ENCODE measurements around the gene EFNA5.
"Not testable (repeated sequence)": the region's sequence is repeated elsewhere in the genome, so short reads cannot be mapped to it uniquely, and the experiment has no call there.

Gene EFNA5

DNA sequence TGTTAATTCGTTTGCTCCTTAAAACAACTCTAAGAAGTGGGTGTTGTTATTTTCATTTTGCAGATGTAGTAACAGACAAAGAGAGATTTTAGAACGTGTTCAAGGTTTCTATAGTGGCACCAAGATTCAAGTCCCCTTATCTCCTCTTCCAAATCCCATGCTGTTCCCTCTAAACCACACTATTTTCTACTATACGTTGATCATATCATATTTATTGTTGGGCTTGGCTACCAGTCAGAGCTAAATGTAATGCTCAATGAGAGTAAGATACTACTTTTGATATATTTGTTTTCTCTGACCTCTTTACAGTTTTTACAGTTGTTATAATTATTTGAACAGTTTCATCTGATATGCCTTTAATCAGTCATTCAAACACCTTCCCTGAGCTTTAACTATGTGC, 212.9 kb downstream of the EFNA5 start:
- TF ChIP-seq CTCF (IDR thresholded peaks at IDR 0.05; ENCODE audit: low read depth, low read length) (no peak), POLR2A (IDR thresholded peaks at IDR 0.05; ENCODE audit: extremely low read depth, insufficient read length) (no peak)
- H3K4me3 ChIP-seq (ENCODE audit: low read depth, low read length) = no peak overlapping the region
- DNase-seq (ENCODE audit: low read depth) = no peak

DNA sequence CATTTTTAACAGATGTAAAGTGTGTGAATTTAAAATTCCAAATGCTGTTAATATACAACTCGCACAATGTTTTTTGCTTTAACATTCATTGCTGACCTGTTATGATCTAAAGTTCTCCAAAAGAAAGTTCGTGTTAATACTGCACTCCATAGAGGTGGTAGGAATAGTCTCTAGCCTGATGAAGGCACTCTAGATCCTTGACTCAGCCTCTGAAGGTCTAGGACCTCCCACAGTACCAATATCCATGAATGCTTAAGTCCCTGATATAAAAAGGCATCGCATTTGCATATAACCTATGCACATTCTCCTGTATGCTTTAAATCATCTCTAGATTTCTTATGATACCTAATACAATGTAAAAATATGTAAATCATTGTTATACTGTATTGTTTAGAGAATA, 213.6 kb downstream of the EFNA5 start:
- TF ChIP-seq MYC (IDR thresholded peaks at IDR 0.05; ENCODE audit: low read depth, low read length) (no peak), CTCF (IDR thresholded peaks at IDR 0.05; ENCODE audit: low read depth, low read length) (no peak), MAX (IDR thresholded peaks at IDR 0.05; ENCODE audit: low read depth, low read length) (no peak), POLR2A (IDR thresholded peaks at IDR 0.05; ENCODE audit: extremely low read depth, insufficient read length) (no peak)

DNA sequence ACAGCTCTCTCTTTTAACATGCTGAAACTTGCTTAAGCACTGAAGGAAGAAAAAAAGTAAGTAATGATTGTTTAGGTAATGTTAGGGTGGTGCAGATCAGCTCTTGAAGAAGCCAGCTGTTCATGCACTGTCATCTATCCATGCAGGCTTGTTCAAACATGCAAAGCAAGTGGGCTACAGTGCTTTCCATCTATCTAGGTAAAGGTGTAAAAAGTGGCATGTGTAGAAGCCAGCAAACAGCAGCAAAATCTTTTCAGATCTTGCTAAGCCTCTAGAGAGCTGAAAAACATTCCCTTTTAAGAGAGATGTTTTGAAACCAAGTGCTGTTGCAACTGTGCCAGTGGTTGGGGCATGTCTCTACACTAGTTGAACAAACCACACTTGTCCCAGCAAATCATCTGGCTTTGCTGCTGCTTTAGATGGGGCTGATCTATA, 214.4 kb downstream of the EFNA5 start:
- H3K4me3 ChIP-seq (ENCODE audit: low read depth, low read length) = no peak overlapping the region
- no peak for TF ChIP-seq POLR2A (IDR thresholded peaks at IDR 0.05; ENCODE audit: extremely low read depth, insufficient read length)
- TF ChIP-seq MAX (IDR thresholded peaks at IDR 0.05; ENCODE audit: low read depth, low read length) = no peak
- TF ChIP-seq MYC (IDR thresholded peaks at IDR 0.05; ENCODE audit: low read depth, low read length) = no peak
- no peak for TF ChIP-seq CTCF (IDR thresholded peaks at IDR 0.05; ENCODE audit: low read depth, low read length)
- DNase-seq (ENCODE audit: low read depth) = no peak

More for the DNA sequence above, 213.6 kb downstream of the EFNA5 start:
- no peak for DNase-seq (ENCODE audit: low read depth)
- no peak overlapping the region for H3K4me3 ChIP-seq (ENCODE audit: low read depth, low read length)

DNA sequence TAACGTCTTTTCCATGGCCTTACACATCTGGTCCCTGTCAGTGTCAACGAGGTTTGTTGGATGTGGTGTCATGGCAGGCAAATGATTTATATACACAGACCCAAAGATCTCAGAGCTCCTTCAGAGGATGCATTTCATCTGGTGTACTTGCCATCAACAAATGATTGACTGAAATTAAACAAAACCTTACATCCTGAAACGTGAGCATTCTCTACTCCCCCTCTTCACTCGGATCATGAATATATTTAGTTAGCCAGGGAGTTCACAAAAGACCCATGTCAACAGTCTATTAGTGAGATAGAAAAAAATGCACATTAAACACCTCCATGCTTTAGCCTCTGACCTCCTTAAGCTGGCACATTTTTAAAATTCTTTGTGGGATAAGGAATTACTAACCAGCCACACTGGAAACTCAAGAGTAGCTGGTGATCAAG, 215.6 kb downstream of the EFNA5 start:
- H3K4me3 ChIP-seq (ENCODE audit: low read depth, low read length) = no peak overlapping the region
- no peak for DNase-seq (ENCODE audit: low read depth)
- TF ChIP-seq MAX (IDR thresholded peaks at IDR 0.05; ENCODE audit: low read depth, low read length) (no peak), POLR2A (IDR thresholded peaks at IDR 0.05; ENCODE audit: extremely low read depth, insufficient read length) (no peak), MYC (IDR thresholded peaks at IDR 0.05; ENCODE audit: low read depth, low read length) (no peak)

GRCh38 chr5:107451827-107452226, 218.9 kb downstream of the EFNA5 start:
- H3K4me3 ChIP-seq (ENCODE audit: low read depth, low read length); DNase-seq (ENCODE audit: low read depth): not testable (repeated sequence)

- no peak for DNase-seq (ENCODE audit: low read depth)
- TF ChIP-seq POLR2A (IDR thresholded peaks at IDR 0.05; ENCODE audit: extremely low read depth, insufficient read length) (no peak), MAX (IDR thresholded peaks at IDR 0.05; ENCODE audit: low read depth, low read length) (no peak), CTCF (IDR thresholded peaks at IDR 0.05; ENCODE audit: low read depth, low read length) (no peak), MYC (IDR thresholded peaks at IDR 0.05; ENCODE audit: low read depth, low read length) (no peak)
- H3K4me3 ChIP-seq (ENCODE audit: low read depth, low read length) = no peak overlapping the region
These were observed 219.7 kb downstream of the EFNA5 start for GRCh38 chr5:107451028-107451427.

DNA sequence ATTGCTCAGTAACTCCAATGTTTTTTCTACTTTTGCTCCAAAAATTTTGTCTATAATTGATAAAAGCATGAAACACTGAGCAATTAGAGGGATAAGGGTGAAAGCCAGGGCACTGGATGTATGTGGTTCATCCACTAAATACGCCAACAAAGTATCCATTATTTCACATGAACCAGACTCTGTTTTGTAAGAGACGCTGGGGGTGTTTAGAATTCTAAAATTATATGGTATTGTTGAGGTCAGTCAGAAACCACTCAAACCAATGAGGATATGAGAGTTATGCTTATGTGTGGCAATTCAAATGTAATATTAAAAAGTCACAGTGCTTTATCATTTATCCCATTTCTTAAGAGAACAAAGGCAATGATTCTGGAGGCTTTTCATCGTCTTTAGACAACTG, 220.2 kb downstream of the EFNA5 start:
- no peak overlapping the region for H3K4me3 ChIP-seq (ENCODE audit: low read depth, low read length)
- TF ChIP-seq POLR2A (IDR thresholded peaks at IDR 0.05; ENCODE audit: extremely low read depth, insufficient read length) = no peak
- no peak for TF ChIP-seq MYC (IDR thresholded peaks at IDR 0.05; ENCODE audit: low read depth, low read length)
- TF ChIP-seq CTCF (IDR thresholded peaks at IDR 0.05; ENCODE audit: low read depth, low read length) = no peak
- no peak for TF ChIP-seq MAX (IDR thresholded peaks at IDR 0.05; ENCODE audit: low read depth, low read length)
- DNase-seq (ENCODE audit: low read depth) = no peak

All from NB4 (cell line).